Stimulated activated CD4-positive, alpha-beta T cell treated with anti-CD3 and anti-CD28 coated beads, Interleukin-4, amount 100 ng/mL, for 1 hour (primary cell): ENCODE results near the gene CALHM1.
"Not testable (repeated sequence)": the region's sequence is repeated elsewhere in the genome, so short reads cannot be mapped to it uniquely, and the experiment has no call there.

Experiments used
- DNase-seq: peaks from one replicate; pipeline ENCODE4 v3.0.0-alpha.2; 2020

The CALHM1 gene

DNA sequence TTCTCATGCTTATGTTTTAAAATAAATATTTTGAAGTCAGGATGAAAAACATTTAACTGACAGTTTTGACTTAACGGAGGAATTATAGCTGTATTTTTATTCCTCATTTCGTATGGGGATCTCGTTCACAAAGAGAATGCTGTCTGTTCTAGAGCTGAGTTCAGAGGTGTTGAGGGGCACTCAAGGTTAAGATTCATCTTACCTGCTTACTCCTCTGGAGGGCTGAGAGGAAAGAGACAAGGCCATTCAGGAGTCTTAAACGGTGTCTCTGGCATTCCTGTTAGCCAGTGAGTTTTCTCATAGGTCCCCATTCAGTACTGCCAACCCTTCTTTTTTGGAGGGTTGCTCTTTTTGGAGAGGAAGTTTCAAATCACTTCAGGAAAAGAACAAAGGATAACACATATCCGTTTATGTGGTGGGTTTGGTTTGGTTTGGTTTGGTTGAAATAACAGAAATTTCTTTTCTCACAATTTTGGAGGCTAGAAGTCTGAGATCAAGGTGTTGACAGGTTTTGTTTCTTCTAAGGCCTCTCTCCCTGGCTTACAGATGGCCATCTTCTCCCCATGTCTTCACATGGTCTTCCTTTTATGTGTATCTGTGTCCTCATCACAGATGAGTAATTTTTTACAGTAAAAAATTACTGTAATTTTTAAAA, 29.6 kb downstream of the CALHM1 start:
- DNase-seq, result no peak

DNA sequence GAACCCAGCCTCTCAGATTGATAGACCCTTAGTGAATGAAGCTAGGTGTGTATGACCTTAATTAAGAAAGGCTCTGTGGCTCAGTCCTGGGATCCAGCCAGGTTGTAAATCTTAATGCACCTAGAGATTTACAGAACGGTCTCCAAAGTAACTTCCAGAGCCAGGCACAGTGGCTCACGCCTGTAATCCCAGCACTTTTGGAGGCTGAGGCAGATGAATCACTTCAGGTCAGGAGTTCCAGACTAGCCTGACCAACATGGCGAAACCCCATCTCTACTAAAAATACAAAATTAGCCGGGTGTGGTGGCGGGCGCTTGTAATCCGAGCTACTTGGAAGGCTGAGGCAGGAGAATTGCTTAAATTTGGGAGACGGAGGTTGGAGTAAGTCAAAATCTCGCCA, 30.8 kb downstream of the CALHM1 start:
- no peak for DNase-seq

DNA sequence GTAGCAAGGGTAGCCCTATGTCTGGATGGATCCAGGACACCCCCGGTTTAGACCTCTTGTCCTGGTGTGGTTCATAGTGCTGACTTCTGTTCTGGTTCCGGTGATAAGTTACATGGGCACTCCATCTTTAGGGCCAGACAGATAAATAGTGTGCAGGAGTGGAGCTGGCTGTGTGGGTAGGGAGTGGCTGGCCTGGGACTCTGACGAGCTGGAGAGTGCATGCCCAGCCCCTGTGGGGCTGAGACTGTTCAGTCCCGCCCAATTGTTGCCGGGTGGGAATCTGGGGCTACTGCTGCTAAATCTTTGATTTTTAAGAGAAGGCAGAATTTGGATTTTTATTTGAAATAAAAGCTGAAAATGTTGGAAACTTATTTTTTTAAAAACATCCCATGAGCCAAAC, 35.0 kb downstream of the CALHM1 start:
- no peak for DNase-seq

DNA sequence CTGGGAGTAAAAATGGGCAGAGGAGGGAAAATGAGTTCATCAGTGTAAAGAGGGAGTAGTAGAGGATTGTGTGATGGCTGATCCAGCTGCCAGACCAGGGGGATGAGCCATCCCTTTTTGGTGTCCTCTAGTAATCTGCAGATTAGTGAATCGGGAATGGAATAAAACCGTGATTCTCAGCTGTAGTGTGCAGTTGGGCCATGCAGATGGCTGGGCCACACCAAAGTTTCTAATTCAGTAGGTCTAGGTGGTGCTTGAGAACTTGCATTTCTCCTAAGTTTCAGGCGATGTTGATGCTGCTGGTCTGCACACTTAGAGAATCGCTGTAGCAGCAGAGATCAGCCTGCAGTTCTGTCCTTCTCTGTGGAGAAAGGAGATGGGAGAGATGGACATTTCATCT, 39.6 kb downstream of the CALHM1 start:
- no peak for DNase-seq

DNA sequence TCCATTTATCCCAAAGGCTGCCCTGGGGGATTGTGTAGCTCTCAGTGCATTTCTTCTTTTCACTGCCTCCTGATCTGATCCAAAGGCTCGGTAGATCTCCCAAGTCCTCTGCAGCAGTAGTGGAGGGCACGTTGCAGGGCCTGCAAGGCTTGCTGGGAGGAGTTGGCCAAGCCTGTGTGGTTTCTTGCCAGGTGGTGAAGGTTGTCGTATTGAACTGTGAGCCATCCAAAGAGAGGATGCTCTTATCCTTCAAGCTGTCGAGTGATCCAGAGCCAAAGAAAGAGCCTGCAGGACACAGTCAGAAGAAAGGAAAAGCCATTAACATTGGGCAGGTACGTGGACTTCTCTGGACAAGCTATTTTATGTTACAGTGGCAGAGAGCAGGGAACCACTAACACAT, 41.1 kb downstream of the CALHM1 start:
- DNase-seq, result no peak

DNA sequence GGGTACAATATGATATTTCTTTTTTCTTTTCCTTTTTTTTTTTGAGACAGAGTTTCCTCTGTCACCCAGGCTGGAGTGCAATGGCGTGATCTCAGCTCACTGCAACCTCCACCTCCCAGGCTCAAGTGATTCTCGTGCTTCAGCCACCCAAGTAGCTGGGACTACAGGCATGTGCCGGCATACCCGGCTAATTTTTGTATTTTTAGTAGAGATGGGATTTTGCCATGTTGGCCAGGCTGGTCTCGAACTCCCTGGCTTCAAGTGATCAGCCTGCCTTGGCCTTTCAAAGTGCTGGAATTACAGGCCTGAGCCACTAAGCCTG, 41.6 kb downstream of the CALHM1 start:
- not testable (repeated sequence) for DNase-seq

DNA sequence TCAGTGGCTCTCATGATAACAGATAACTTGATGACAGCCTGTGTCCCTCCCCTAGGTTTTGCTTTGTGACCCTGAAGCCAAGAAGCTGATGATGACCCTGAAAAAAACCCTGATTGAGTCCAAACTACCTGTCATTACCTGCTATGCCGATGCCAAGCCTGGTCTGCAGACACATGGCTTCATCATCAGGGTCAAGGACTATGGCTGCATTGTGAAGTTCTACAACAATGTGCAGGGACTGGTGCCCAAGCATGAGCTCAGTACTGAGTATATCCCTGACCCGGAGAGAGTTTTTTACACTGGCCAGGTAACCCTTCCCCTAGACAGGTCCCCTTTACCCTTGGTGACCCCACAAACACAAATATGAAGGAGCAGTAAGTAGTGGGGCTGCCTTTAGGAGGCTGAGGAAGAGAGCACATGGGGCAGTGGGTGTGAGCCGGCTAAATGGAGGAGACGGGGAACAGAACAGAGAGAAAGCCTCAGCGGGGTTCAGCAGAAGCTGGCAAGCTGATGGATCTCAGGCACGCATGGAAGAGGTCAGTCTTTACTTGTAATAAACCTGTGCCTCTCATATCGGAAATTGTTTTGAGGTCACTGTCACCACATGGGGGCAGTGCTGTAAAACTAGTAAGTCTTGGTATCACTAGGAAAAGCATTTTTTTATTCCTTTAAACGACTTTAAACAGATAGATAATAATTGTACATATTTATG, 42.1 kb downstream of the CALHM1 start:
- DNase-seq, result peak; percentile 31

DNA sequence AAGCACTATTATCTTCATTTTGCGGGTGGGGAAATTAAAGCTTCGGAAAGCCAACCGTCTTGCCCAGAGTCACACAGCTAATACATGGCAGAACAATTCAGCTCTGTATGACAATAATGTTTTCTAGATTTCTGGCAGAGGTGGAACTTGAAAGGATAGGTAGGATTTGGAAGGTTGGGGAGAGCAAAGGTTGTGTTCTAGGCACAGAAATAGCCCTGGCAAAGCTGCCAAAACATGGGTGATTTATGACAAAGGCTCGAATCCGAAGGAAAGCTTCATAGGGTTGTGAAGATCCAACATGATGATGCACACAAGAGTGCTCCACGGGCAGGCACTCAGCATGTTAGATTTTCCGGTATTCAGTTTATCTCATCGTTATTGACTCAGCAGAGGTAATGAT, 43.1 kb downstream of the CALHM1 start:
- no peak for DNase-seq

DNA sequence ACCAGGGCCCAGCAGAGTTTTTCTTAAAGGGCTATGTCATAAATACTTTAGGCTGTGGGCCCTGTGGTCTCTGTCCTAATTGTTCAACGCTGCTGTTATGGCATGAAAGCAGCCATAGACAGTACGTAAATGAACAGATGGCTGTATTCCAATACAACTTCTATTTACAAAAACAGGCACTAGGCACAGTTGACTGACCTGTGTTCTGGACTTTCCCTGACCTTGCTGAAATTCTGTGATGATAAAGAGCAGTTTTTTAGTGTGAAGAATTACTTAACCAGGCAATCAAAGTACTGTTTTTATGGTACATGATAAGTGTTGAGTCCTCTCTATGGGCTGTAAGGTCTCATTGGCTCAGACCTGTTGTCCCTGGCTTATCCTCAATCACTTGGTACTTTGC, 45.1 kb downstream of the CALHM1 start:
- DNase-seq, result no peak
